ENCODE results near the gene RASL10B.

Gene RASL10B

GRCh38 chr17:35738519-35739133 is 7.2 kb downstream of the RASL10B start:
- no peaks in the 10 kb centered on the region for H3K27me3 ChIP-seq (ENCODE audit: insufficient read depth, low read length)
- no peaks in the 10 kb centered on the region for H3K9me3 ChIP-seq (ENCODE audit: low read length)
- no peaks in the 10 kb centered on the region for H3K36me3 ChIP-seq (ENCODE audit: insufficient read depth, low read length)
- no peaks in the 10 kb centered on the region for H3K4me1 ChIP-seq (ENCODE audit: insufficient read depth, low read length)
- H2AFZ ChIP-seq (ENCODE audit: low read depth, low read length): no peak overlapping the region
- no peak overlapping the region for H3K4me3 ChIP-seq (ENCODE audit: low read length)

GRCh38 chr17:35740216-35740615 is 8.8 kb downstream of the RASL10B start:
- Histone ChIP-seq H3K9me3 (ENCODE audit: low read length) (no peaks in the 10 kb centered on the region), H3K4me3 (ENCODE audit: low read length) (no peak overlapping the region), H2AFZ (ENCODE audit: low read depth, low read length) (no peak overlapping the region), H3K27me3 (ENCODE audit: insufficient read depth, low read length) (no peaks in the 10 kb centered on the region), H3K4me1 (ENCODE audit: insufficient read depth, low read length) (no peaks in the 10 kb centered on the region), H3K36me3 (ENCODE audit: insufficient read depth, low read length) (no peaks in the 10 kb centered on the region)

- no peaks in the 10 kb centered on the region for H3K4me1 ChIP-seq (ENCODE audit: insufficient read depth, low read length)
- H3K27me3 ChIP-seq (ENCODE audit: insufficient read depth, low read length): peaks cover 4% of the 10 kb centered on the region
- no peak overlapping the region for H2AFZ ChIP-seq (ENCODE audit: low read depth, low read length)
- no peaks in the 10 kb centered on the region for H3K36me3 ChIP-seq (ENCODE audit: insufficient read depth, low read length)
- no peaks in the 10 kb centered on the region for H3K9me3 ChIP-seq (ENCODE audit: low read length)
- H3K4me3 ChIP-seq (ENCODE audit: low read length): no peak overlapping the region
Observed at GRCh38 chr17:35740997-35741931, 9.8 kb downstream of the RASL10B start.

GRCh38 chr17:35742496-35742895 is 11.1 kb downstream of the RASL10B start:
- Histone ChIP-seq H3K9me3 (ENCODE audit: low read length) (no peaks in the 10 kb centered on the region), H3K4me1 (ENCODE audit: insufficient read depth, low read length) (no peaks in the 10 kb centered on the region), H3K4me3 (ENCODE audit: low read length) (no peak overlapping the region), H3K27me3 (ENCODE audit: insufficient read depth, low read length) (peaks cover 4% of the 10 kb centered on the region), H3K36me3 (ENCODE audit: insufficient read depth, low read length) (no peaks in the 10 kb centered on the region), H2AFZ (ENCODE audit: low read depth, low read length) (no peak overlapping the region)

- Histone ChIP-seq H2AFZ (ENCODE audit: low read depth, low read length) (no peak overlapping the region), H3K4me3 (ENCODE audit: low read length) (no peak overlapping the region), H3K27me3 (ENCODE audit: insufficient read depth, low read length) (peaks cover 4% of the 10 kb centered on the region), H3K4me1 (ENCODE audit: insufficient read depth, low read length) (no peaks in the 10 kb centered on the region), H3K9me3 (ENCODE audit: low read length) (no peaks in the 10 kb centered on the region), H3K36me3 (ENCODE audit: insufficient read depth, low read length) (no peaks in the 10 kb centered on the region)
Observed at GRCh38 chr17:35742896-35743477, 11.5 kb downstream of the RASL10B start.

- Histone ChIP-seq H2AFZ (ENCODE audit: low read depth, low read length) (no peak overlapping the region), H3K4me1 (ENCODE audit: insufficient read depth, low read length) (no peaks in the 10 kb centered on the region), H3K4me3 (ENCODE audit: low read length) (no peak overlapping the region), H3K36me3 (ENCODE audit: insufficient read depth, low read length) (no peaks in the 10 kb centered on the region), H3K27me3 (ENCODE audit: insufficient read depth, low read length) (peaks cover 7% of the 10 kb centered on the region), H3K9me3 (ENCODE audit: low read length) (no peaks in the 10 kb centered on the region)
Observed at GRCh38 chr17:35743626-35744328, 12.3 kb downstream of the RASL10B start.

GRCh38 chr17:35744830-35745229 is 13.4 kb downstream of the RASL10B start:
- no peaks in the 10 kb centered on the region for H3K9me3 ChIP-seq (ENCODE audit: low read length)
- H3K4me3 ChIP-seq (ENCODE audit: low read length): no peak overlapping the region
- peaks cover 3% of the 10 kb centered on the region for H3K4me1 ChIP-seq (ENCODE audit: insufficient read depth, low read length)
- H3K36me3 ChIP-seq (ENCODE audit: insufficient read depth, low read length): no peaks in the 10 kb centered on the region
- H3K27me3 ChIP-seq (ENCODE audit: insufficient read depth, low read length): peaks cover 15% of the 10 kb centered on the region
- H2AFZ ChIP-seq (ENCODE audit: low read depth, low read length): no peak overlapping the region

GRCh38 chr17:35745246-35745645 is 13.8 kb downstream of the RASL10B start:
- H3K27me3 ChIP-seq (ENCODE audit: insufficient read depth, low read length): peaks cover 18% of the 10 kb centered on the region
- no peaks in the 10 kb centered on the region for H3K36me3 ChIP-seq (ENCODE audit: insufficient read depth, low read length)

GRCh38 chr17:35745749-35746320 is 14.4 kb downstream of the RASL10B start:
- Histone ChIP-seq H3K9me3 (ENCODE audit: low read length) (no peaks in the 10 kb centered on the region), H2AFZ (ENCODE audit: low read depth, low read length) (no peak overlapping the region), H3K4me3 (ENCODE audit: low read length) (no peak overlapping the region), H3K4me1 (ENCODE audit: insufficient read depth, low read length) (peaks cover 8% of the 10 kb centered on the region), H3K36me3 (ENCODE audit: insufficient read depth, low read length) (no peaks in the 10 kb centered on the region), H3K27me3 (ENCODE audit: insufficient read depth, low read length) (peaks cover 24% of the 10 kb centered on the region)

More at GRCh38 chr17:35745246-35745645, 13.8 kb downstream of the RASL10B start:
- H2AFZ ChIP-seq (ENCODE audit: low read depth, low read length): no peak overlapping the region
- no peaks in the 10 kb centered on the region for H3K9me3 ChIP-seq (ENCODE audit: low read length)
- H3K4me3 ChIP-seq (ENCODE audit: low read length): no peak overlapping the region
- H3K4me1 ChIP-seq (ENCODE audit: insufficient read depth, low read length): peaks cover 6% of the 10 kb centered on the region

- Histone ChIP-seq H3K9me3 (ENCODE audit: low read length) (no peaks in the 10 kb centered on the region), H3K36me3 (ENCODE audit: insufficient read depth, low read length) (no peaks in the 10 kb centered on the region), H3K4me3 (ENCODE audit: low read length) (no peak overlapping the region), H3K27me3 (ENCODE audit: insufficient read depth, low read length) (peaks cover 26% of the 10 kb centered on the region), H2AFZ (ENCODE audit: low read depth, low read length) (no peak overlapping the region), H3K4me1 (ENCODE audit: insufficient read depth, low read length) (peaks cover 8% of the 10 kb centered on the region)
Observed at GRCh38 chr17:35747540-35748017, 16.1 kb downstream of the RASL10B start.

- no peak overlapping the region for H3K4me3 ChIP-seq (ENCODE audit: low read length)
- no peaks in the 10 kb centered on the region for H3K36me3 ChIP-seq (ENCODE audit: insufficient read depth, low read length)
- no peaks in the 10 kb centered on the region for H3K9me3 ChIP-seq (ENCODE audit: low read length)
- no peak overlapping the region for H2AFZ ChIP-seq (ENCODE audit: low read depth, low read length)
- H3K4me1 ChIP-seq (ENCODE audit: insufficient read depth, low read length): peaks cover 8% of the 10 kb centered on the region
- H3K27me3 ChIP-seq (ENCODE audit: insufficient read depth, low read length): peaks cover 26% of the 10 kb centered on the region
Observed at GRCh38 chr17:35748341-35748841, 17.0 kb downstream of the RASL10B start.

GRCh38 chr17:35748979-35749378 is 17.5 kb downstream of the RASL10B start:
- Histone ChIP-seq H3K4me3 (ENCODE audit: low read length) (no peak overlapping the region), H2AFZ (ENCODE audit: low read depth, low read length) (no peak overlapping the region), H3K36me3 (ENCODE audit: insufficient read depth, low read length) (no peaks in the 10 kb centered on the region), H3K27me3 (ENCODE audit: insufficient read depth, low read length) (peaks cover 26% of the 10 kb centered on the region), H3K4me1 (ENCODE audit: insufficient read depth, low read length) (peaks cover 8% of the 10 kb centered on the region), H3K9me3 (ENCODE audit: low read length) (no peaks in the 10 kb centered on the region)
